SK-N-SH (cell line): ENCODE results near the gene ARRDC2. TPM values are rescaled to one million over a fixed set of nuclear protein-coding genes. Genes with fewer than 3 reads are reported as not detected.
A peak's percentile ranks its signal among the peaks of the same experiment; 100 is the strongest.

Experiments
- CTCF ChIA-PET: fragments of 300-600, 350-600 bp; formaldehyde crosslinking; extraction: SDS; loops from one replicate; lab custom pipeline; 2021; lab: Yijun Ruan, JAX
- POLR2A ChIA-PET: fragments of 350-600 bp; sonication (Branson Sonifier 250); formaldehyde crosslinking; extraction: SDS; loops from one replicate; lab custom pipeline; 2020; ENCODE audit warnings: antibody characterized with exemption, inconsistent platforms; lab: Yijun Ruan, JAX
- DNase-seq: peaks from one replicate; pipeline ENCODE4 v3.0.0; 2012
- H2AFZ ChIP-seq: fragments of 200-600 bp; sonication (generic); 2 replicates; pipeline ENCODE4 v1.8.1; 2016; ENCODE audit warnings: antibody characterized with exemption, mild to moderate bottlenecking, low read depth
- H3F3A ChIP-seq: fragments of 200-600 bp; sonication (generic); replicated peaks from 2 replicates; pipeline ENCODE3; 2016; ENCODE audit warnings: antibody characterized with exemption, mild to moderate bottlenecking; ENCODE audit not compliant: insufficient read depth
- H3K27ac ChIP-seq, 2 experiments: fragments of 200-500 bp in 1 of 2; fragments of 200-600 bp in 1 of 2; sonication (Bioruptor generic) in 1 of 2; sonication (generic), shearing (Covaris generic) in 1 of 2; 2 replicates each; pipeline versions ENCODE4 v1.5.1 to v1.6.1; 2014 to 2016; ENCODE audit warnings: low read depth in 2 of 2, inconsistent platforms in 1 of 2, low read length in 1 of 2, mild to moderate bottlenecking in 1 of 2, mixed read lengths in 1 of 2
- H3K27me3 ChIP-seq: fragments of 200-600 bp; sonication (generic), shearing (Covaris generic); 2 replicates; pipeline ENCODE4 v1.6.1; 2016; ENCODE audit warnings: mixed run types; ENCODE audit not compliant: insufficient read depth
- H3K36me3 ChIP-seq, 2 experiments: fragments of 200-500 bp in 1 of 2; fragments of 200-600 bp in 1 of 2; sonication (Bioruptor generic) in 1 of 2; sonication (generic) in 1 of 2; replicated peaks in 1 of 2; 2 replicates each; pipeline versions ENCODE3 to v1.5.1; 2014 to 2016; ENCODE audit warnings: low read length in 1 of 2, mild to moderate bottlenecking in 1 of 2; ENCODE audit not compliant: insufficient read depth in 2 of 2, control insufficient read depth in 1 of 2
- H3K4me1 ChIP-seq, 2 experiments: fragments of 200-500 bp in 1 of 2; fragments of 200-600 bp in 1 of 2; sonication (Bioruptor generic) in 1 of 2; sonication (generic), shearing (Covaris generic) in 1 of 2; 2 replicates each; pipeline versions ENCODE4 v1.5.1 to v1.6.1; 2014 to 2016; ENCODE audit warnings: low read depth in 1 of 2, low read length in 1 of 2, mixed run types in 1 of 2; ENCODE audit not compliant: insufficient read depth in 2 of 2, control insufficient read depth in 1 of 2
- H3K4me2 ChIP-seq: fragments of 200-600 bp; sonication (generic), shearing (Covaris generic); 2 replicates; pipeline ENCODE4 v1.6.1; 2017; ENCODE audit warnings: mixed run types
- H3K4me3 ChIP-seq, 2 experiments: fragments of 200-500 bp in 1 of 2; fragments of 200-600 bp in 1 of 2; sonication (Bioruptor generic) in 1 of 2; sonication (generic), shearing (Covaris generic) in 1 of 2; 2 replicates each; pipeline versions ENCODE4 v1.5.1 to v1.8.1; 2014 to 2016; ENCODE audit warnings: low read depth in 2 of 2, inconsistent platforms in 1 of 2, low read length in 1 of 2, mild to moderate bottlenecking in 1 of 2, mixed read lengths in 1 of 2, moderate library complexity in 1 of 2
- H3K79me2 ChIP-seq: fragments of 200-600 bp; sonication (generic); 2 replicates; pipeline ENCODE4 v1.8.1; 2017; ENCODE audit warnings: mild to moderate bottlenecking; ENCODE audit not compliant: insufficient read depth
- H3K9ac ChIP-seq: fragments of 200-600 bp; sonication (generic); 2 replicates; pipeline ENCODE4 v1.6.1; 2017; ENCODE audit warnings: mixed run types
- H3K9me2 ChIP-seq: fragments of 200-600 bp; sonication (generic); 2 replicates; pipeline ENCODE4 v1.6.1; 2017; ENCODE audit warnings: mixed run types
- H3K9me3 ChIP-seq: fragments of 200-600 bp; sonication (generic); 2 replicates; pipeline ENCODE4 v1.6.1; 2017; ENCODE audit warnings: mixed run types, mild to moderate bottlenecking, moderate library complexity
- H4K20me1 ChIP-seq: fragments of 200-600 bp; sonication (generic); 2 replicates; pipeline ENCODE4 v1.6.1; 2017; ENCODE audit warnings: mild to moderate bottlenecking, mixed run types; ENCODE audit not compliant: insufficient read depth
- CHD2 ChIP-seq: fragments of 150-350 bp; IDR thresholded peaks from 2 replicates; pipeline ENCODE4 v1.6.1; 2018; ENCODE audit warnings: low read length; ENCODE audit not compliant: partially characterized antibody
- ELF1 ChIP-seq: IDR thresholded peaks from 2 replicates; pipeline ENCODE4 v1.4.0; 2012
- EZH2phosphoT487 ChIP-seq: fragments of 200-600 bp; sonication (generic); IDR thresholded peaks from 2 replicates; pipeline ENCODE4 v1.6.1; 2017; ENCODE audit warnings: low read depth, mixed run types, mild to moderate bottlenecking, antibody characterized with exemption, moderate library complexity, borderline replicate concordance
- FOXM1 ChIP-seq: IDR thresholded peaks from 2 replicates; pipeline ENCODE4 v1.4.0; 2012; ENCODE audit warnings: low read depth, mild to moderate bottlenecking
- PBX3 ChIP-seq: IDR thresholded peaks from 2 replicates; pipeline ENCODE4; 2012
- POLR2AphosphoS5 ChIP-seq: IDR thresholded peaks from 2 replicates; pipeline ENCODE4 v1.6.1; 2012; ENCODE audit warnings: low read depth, low read length
- RCOR1 ChIP-seq: fragments of 150-350 bp; IDR thresholded peaks from 2 replicates; pipeline ENCODE4 v1.6.1; 2017; ENCODE audit warnings: antibody characterized with exemption, low read length
- RFX5 ChIP-seq: IDR thresholded peaks from 2 replicates; pipeline ENCODE4 v1.6.1; 2012; ENCODE audit warnings: mild to moderate bottlenecking, improper control_type of control experiment, low read length
- SMC3 ChIP-seq: IDR thresholded peaks from 2 replicates; pipeline ENCODE4 v1.6.1; 2012; ENCODE audit warnings: low read depth, low read length, improper control_type of control experiment
- TAF1 ChIP-seq: IDR thresholded peaks from 2 replicates; pipeline ENCODE4 v1.6.1; 2012; ENCODE audit warnings: low read depth, mild to moderate bottlenecking, low read length, moderate library complexity, borderline replicate concordance
- USF1 ChIP-seq: IDR thresholded peaks from 2 replicates; pipeline ENCODE4 v1.4.0; 2012; ENCODE audit warnings: low read depth, borderline replicate concordance
- WGBS: methylation state at CpG from one replicate; pipeline ENCODE4 v1.1.6; 2017; ENCODE audit warnings: low lambda C conversion rate; 5-methylcytosine and 5-hydroxymethylcytosine counted together
- polyA plus RNA-seq, 3 experiments: library from polyadenylated mRNA; depleted of rRNA; stranded (reverse); fragments of >200 nt; gene quantifications; 2 replicates each; pipeline ENCODE4 v1.2.3, GENCODE V29; 2012
- TF ChIP-seq, protein P1 (sequence below): IDR thresholded peaks from 2 replicates; pipeline ENCODE4 v1.4.0; 2012; ENCODE audit warnings: low read depth
- TF ChIP-seq, protein P2 (sequence below): IDR thresholded peaks from 2 replicates; pipeline ENCODE4 v1.4.0; 2012; ENCODE audit warnings: low read depth, borderline replicate concordance
- TF ChIP-seq, protein P3 (sequence below): fragments of 150-350 bp; IDR thresholded peaks from 2 replicates; pipeline ENCODE4 v1.6.1; 2016; ENCODE audit warnings: mild to moderate bottlenecking, low read depth, low read length

Gene ARRDC2
- polyA plus RNA-seq, 1 of the 3 experiments (the other 2 are of a cell fraction) = 5.5 TPM

GRCh38 chr19:18059902-18060301 is 51.9 kb downstream of the ARRDC2 start:
- Histone ChIP-seq H3K4me3 (no peak overlapping the region), H3K4me1 (peaks cover 0 to 3% of the 10 kb centered on the region in 2 experiments; a peak in 1 of 4 replicates), H3K79me2 (no peaks in the 10 kb centered on the region), H3K9me3 (no peaks in the 10 kb centered on the region), H2AFZ (no peak overlapping the region), H3K27ac (no peak overlapping the region), H3K27me3 (no peaks in the 10 kb centered on the region), H3K9ac (no peak overlapping the region), H3F3A (no peaks in the 10 kb centered on the region)
- ChIA-PET POLR2A (no interaction called here), CTCF (interaction anchor here (0.7 to 8.9 kb wide), 11 partner anchors 8 to 301 kb away, joined by 3 to 118 read pairs (median 7); partner anchors contain the start of gene ARRDC2)
- WGBS = 100% methylated on average over 1 of the region's 5 CpGs
- DNase-seq = no peak
- TF ChIP-seq ELF1 = no peak
- TF ChIP-seq RCOR1 = no peak
- TF ChIP-seq CHD2 = no peak
- TF ChIP-seq, all 33 proteins: peak for 0
- Histone ChIP-seq H3K4me2 (no peak overlapping the region), H4K20me1 (no peaks in the 10 kb centered on the region), H3K9me2 (no peaks in the 10 kb centered on the region), H3K36me3 (no peaks in the 10 kb centered on the region)

GRCh38 chr19:18060472-18060871 is 52.5 kb downstream of the ARRDC2 start:
- H3K27me3 ChIP-seq = no peaks in the 10 kb centered on the region
- TF ChIP-seq USF1 = peak; percentile 52; the same call in 1 of the 2 replicates
- no peak for TF ChIP-seq POLR2AphosphoS5
- H3K9me3 ChIP-seq = no peaks in the 10 kb centered on the region
- no peaks in the 10 kb centered on the region for H3F3A ChIP-seq
- H2AFZ ChIP-seq = no peak overlapping the region
- no peak overlapping the region for H3K4me2 ChIP-seq
- no peaks in the 10 kb centered on the region for H3K36me3 ChIP-seq
- no peaks in the 10 kb centered on the region for H3K79me2 ChIP-seq
- no peaks in the 10 kb centered on the region for H4K20me1 ChIP-seq
- no peak overlapping the region for H3K4me3 ChIP-seq
- POLR2A ChIA-PET = no interaction called here
- no peaks in the 10 kb centered on the region for H3K9me2 ChIP-seq
- 64% methylated on average over 4 of the region's 6 CpGs for WGBS
- DNase-seq = peak; percentile 52
- peaks cover 0 to 3% of the 10 kb centered on the region in 2 experiments; a peak in 1 of 4 replicates for H3K4me1 ChIP-seq
- H3K9ac ChIP-seq = no peak overlapping the region
- CTCF ChIA-PET = interaction anchor here (0.7 to 8.9 kb wide), 6 partner anchors 31 to 301 kb away, joined by 3 to 118 read pairs (median 8); partner anchors contain the start of gene ARRDC2
- H3K27ac ChIP-seq = no peak overlapping the region

GRCh38 chr19:18062028-18062427 is 54.1 kb downstream of the ARRDC2 start:
- no peaks in the 10 kb centered on the region for H3K9me2 ChIP-seq
- no peak overlapping the region for H2AFZ ChIP-seq
- POLR2A ChIA-PET = no interaction called here
- CTCF ChIA-PET = interaction anchor here (1.0 to 8.9 kb wide), 5 partner anchors 54 to 124 kb away, joined by 3 to 118 read pairs (median 7); partner anchors contain the start of gene ARRDC2
- no peaks in the 10 kb centered on the region for H4K20me1 ChIP-seq
- H3K27ac ChIP-seq = no peak overlapping the region
- H3K4me3 ChIP-seq = no peak overlapping the region
- H3K4me1 ChIP-seq = peaks cover 0 to 3% of the 10 kb centered on the region in 2 experiments; a peak in 1 of 4 replicates
- DNase-seq = no peak
- H3K27me3 ChIP-seq = no peaks in the 10 kb centered on the region
- WGBS = 74% methylated on average over 8 of the region's 8 CpGs
- no peaks in the 10 kb centered on the region for H3K79me2 ChIP-seq
- H3K36me3 ChIP-seq = no peaks in the 10 kb centered on the region
- H3F3A ChIP-seq = no peaks in the 10 kb centered on the region
- H3K9ac ChIP-seq = no peak overlapping the region
- no peak overlapping the region for H3K4me2 ChIP-seq
- no peaks in the 10 kb centered on the region for H3K9me3 ChIP-seq
- TF ChIP-seq PBX3 (no peak), RFX5 (no peak), EZH2phosphoT487 (no peak), POLR2AphosphoS5 (no peak), FOXM1 (no peak), USF1 (no peak), TAF1 (no peak), SMC3 (no peak)
- TF ChIP-seq, protein P1, sequence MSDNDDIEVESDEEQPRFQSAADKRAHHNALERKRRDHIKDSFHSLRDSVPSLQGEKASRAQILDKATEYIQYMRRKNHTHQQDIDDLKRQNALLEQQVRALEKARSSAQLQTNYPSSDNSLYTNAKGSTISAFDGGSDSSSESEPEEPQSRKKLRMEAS = no peak
- TF ChIP-seq, protein P2, sequence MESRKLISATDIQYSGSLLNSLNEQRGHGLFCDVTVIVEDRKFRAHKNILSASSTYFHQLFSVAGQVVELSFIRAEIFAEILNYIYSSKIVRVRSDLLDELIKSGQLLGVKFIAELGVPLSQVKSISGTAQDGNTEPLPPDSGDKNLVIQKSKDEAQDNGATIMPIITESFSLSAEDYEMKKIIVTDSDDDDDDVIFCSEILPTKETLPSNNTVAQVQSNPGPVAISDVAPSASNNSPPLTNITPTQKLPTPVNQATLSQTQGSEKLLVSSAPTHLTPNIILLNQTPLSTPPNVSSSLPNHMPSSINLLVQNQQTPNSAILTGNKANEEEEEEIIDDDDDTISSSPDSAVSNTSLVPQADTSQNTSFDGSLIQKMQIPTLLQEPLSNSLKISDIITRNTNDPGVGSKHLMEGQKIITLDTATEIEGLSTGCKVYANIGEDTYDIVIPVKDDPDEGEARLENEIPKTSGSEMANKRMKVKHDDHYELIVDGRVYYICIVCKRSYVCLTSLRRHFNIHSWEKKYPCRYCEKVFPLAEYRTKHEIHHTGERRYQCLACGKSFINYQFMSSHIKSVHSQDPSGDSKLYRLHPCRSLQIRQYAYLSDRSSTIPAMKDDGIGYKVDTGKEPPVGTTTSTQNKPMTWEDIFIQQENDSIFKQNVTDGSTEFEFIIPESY = no peak
- TF ChIP-seq, protein P3, sequence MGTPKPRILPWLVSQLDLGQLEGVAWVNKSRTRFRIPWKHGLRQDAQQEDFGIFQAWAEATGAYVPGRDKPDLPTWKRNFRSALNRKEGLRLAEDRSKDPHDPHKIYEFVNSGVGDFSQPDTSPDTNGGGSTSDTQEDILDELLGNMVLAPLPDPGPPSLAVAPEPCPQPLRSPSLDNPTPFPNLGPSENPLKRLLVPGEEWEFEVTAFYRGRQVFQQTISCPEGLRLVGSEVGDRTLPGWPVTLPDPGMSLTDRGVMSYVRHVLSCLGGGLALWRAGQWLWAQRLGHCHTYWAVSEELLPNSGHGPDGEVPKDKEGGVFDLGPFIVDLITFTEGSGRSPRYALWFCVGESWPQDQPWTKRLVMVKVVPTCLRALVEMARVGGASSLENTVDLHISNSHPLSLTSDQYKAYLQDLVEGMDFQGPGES = no peak
